GM10847 (cell line): ENCODE measurements around the gene PSD2.

Experiments
- POLR2A ChIP-seq: IDR thresholded peaks from 2 replicates; pipeline ENCODE4 v1.6.1; 2011; ENCODE audit not compliant: insufficient read length; ENCODE audit errors: extremely low read depth

Gene PSD2

GRCh38 chr5:139810341-139811273 is 15.0 kb downstream of the PSD2 start:
- TF ChIP-seq POLR2A: no peak

- no peak for TF ChIP-seq POLR2A
Measured at GRCh38 chr5:139811274-139811607, 15.6 kb downstream of the PSD2 start.

- no peak for TF ChIP-seq POLR2A
Measured at GRCh38 chr5:139812323-139812722, 16.7 kb downstream of the PSD2 start.

GRCh38 chr5:139812836-139813805 is 17.5 kb downstream of the PSD2 start:
- TF ChIP-seq POLR2A: no peak

GRCh38 chr5:139814191-139814601 is 18.6 kb downstream of the PSD2 start:
- TF ChIP-seq POLR2A: no peak

- TF ChIP-seq POLR2A: no peak
Measured at GRCh38 chr5:139814704-139815280, 19.2 kb downstream of the PSD2 start.

- no peak for TF ChIP-seq POLR2A
Measured at GRCh38 chr5:139816566-139816965, 21.0 kb downstream of the PSD2 start.

GRCh38 chr5:139817362-139817761 is 21.8 kb downstream of the PSD2 start:
- TF ChIP-seq POLR2A: no peak

GRCh38 chr5:139817970-139818369 is 22.4 kb downstream of the PSD2 start:
- no peak for TF ChIP-seq POLR2A

GRCh38 chr5:139820130-139820529 is 24.5 kb downstream of the PSD2 start:
- no peak for TF ChIP-seq POLR2A

- TF ChIP-seq POLR2A: no peak
Measured at GRCh38 chr5:139820606-139821005, 25.0 kb downstream of the PSD2 start.

GRCh38 chr5:139821806-139822552 is 26.4 kb downstream of the PSD2 start:
- TF ChIP-seq POLR2A: no peak

GRCh38 chr5:139822553-139823425 is 27.2 kb downstream of the PSD2 start:
- TF ChIP-seq POLR2A: no peak
